ENCODE data around the gene DENND1A. TPM values are rescaled to one million over a fixed set of nuclear protein-coding genes. Genes with fewer than 3 reads are reported as not detected.

The DENND1A gene
- total and polyA plus RNA-seq, 12 donors, result 7.3 to 36.7 (median 19.6) TPM

GRCh38 chr9:123416176-123416575 lies 513.8 kb downstream of the DENND1A start:
- H3K27ac ChIP-seq, result no peak overlapping the region
- no peak overlapping the region for H3K4me3 ChIP-seq
- intact Hi-C loops (cut with DNase I), result no loop called here
- no peaks in the 10 kb centered on the region for H3K9me3 ChIP-seq (replicated peaks in 1 of 3)
- 76 to 91% (median 84%) methylated on average over 8 of the region's 8 CpGs for WGBS, 4 donors
- DNase-seq, result peak in 1 of 7 donors; percentile 5
- H3K27me3 ChIP-seq, result no peaks in the 10 kb centered on the region
- no peaks in the 10 kb centered on the region for H3K4me1 ChIP-seq (replicated peaks in 1 of 2)
- TF ChIP-seq POLR2A (IDR thresholded peaks at IDR 0.05), result no peak
- TF ChIP-seq, protein P1, sequence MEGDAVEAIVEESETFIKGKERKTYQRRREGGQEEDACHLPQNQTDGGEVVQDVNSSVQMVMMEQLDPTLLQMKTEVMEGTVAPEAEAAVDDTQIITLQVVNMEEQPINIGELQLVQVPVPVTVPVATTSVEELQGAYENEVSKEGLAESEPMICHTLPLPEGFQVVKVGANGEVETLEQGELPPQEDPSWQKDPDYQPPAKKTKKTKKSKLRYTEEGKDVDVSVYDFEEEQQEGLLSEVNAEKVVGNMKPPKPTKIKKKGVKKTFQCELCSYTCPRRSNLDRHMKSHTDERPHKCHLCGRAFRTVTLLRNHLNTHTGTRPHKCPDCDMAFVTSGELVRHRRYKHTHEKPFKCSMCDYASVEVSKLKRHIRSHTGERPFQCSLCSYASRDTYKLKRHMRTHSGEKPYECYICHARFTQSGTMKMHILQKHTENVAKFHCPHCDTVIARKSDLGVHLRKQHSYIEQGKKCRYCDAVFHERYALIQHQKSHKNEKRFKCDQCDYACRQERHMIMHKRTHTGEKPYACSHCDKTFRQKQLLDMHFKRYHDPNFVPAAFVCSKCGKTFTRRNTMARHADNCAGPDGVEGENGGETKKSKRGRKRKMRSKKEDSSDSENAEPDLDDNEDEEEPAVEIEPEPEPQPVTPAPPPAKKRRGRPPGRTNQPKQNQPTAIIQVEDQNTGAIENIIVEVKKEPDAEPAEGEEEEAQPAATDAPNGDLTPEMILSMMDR (IDR thresholded peaks at IDR 0.05), result no peak
- peaks cover 0 to 7% of the 10 kb centered on the region in 2 donors for H3K36me3 ChIP-seq (replicated peaks in 1 of 2)

DNA sequence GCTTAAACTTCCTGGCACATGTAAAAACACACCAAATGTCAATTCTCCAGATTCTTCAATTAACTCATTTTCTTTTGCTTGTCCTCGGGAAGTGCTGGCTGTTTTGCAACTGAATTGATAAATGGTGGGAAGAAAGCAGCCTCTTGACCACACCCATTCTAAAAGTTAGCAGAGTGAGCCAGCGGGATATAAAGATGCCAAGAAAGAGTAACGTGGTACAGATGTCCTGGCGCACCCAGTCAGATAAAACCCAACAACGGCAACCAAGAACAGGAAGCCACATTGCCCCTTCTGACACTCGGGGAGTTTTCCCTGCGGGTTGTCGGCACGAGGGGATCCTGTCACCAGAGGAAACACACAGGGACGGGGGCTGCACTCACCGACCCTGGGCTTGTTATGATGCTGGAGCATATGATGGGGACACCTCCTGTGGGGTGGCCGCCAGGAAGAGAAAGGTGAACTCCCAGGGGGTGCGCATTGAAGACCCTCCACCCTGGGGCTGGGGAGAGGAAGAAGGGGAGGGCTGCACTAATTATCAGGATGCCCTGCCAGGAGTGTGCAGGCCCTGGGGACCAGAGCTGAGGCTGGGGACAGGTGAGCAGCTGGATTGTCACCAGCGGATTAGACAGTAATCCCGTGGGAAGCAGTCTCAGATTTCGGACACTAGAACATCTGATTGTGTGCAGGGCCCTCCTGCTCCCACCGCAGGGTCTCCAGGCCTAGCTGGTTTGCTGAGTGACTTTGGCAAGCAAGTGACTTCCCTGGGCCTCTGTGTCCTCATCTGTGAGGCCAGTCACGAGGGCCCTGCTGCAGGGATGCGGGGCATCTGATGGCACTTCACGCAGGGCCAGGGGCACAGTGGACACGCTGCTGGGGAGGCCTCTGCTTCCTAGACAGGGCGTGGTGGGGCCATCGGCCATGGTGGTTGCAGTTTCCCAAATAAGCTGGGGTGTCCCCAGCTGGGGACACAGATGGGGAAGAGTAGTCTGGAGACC lies 514.7 kb downstream of the DENND1A start:
- peaks cover 0 to 7% of the 10 kb centered on the region in 2 donors for H3K36me3 ChIP-seq (replicated peaks in 1 of 2)
- H3K4me1 ChIP-seq (replicated peaks in 1 of 2), result no peaks in the 10 kb centered on the region
- intact Hi-C loops (cut with DNase I), result no loop called here
- no peak overlapping the region for H3K27ac ChIP-seq
- DNase-seq, result no peak
- H3K27me3 ChIP-seq, result no peaks in the 10 kb centered on the region
- no peak overlapping the region for H3K4me3 ChIP-seq
- 87 to 92% (median 90%) methylated on average over 18 to 23 of the region's 23 CpGs for WGBS, 4 donors
- no peaks in the 10 kb centered on the region for H3K9me3 ChIP-seq (replicated peaks in 1 of 3)
- no peak for TF ChIP-seq POLR2A (IDR thresholded peaks at IDR 0.05)
- TF ChIP-seq, protein P1 (IDR thresholded peaks at IDR 0.05), result no peak

- no peaks in the 10 kb centered on the region for H3K4me1 ChIP-seq (replicated peaks in 1 of 2)
- H3K27me3 ChIP-seq, result no peaks in the 10 kb centered on the region
- no peaks in the 10 kb centered on the region for H3K36me3 ChIP-seq (replicated peaks in 1 of 2)
- no peak for DNase-seq
- intact Hi-C loops (cut with DNase I), result no loop called here
- H3K27ac ChIP-seq, result no peak overlapping the region
- no peak overlapping the region for H3K4me3 ChIP-seq
- no peaks in the 10 kb centered on the region for H3K9me3 ChIP-seq (replicated peaks in 1 of 3)
- WGBS, 4 donors, result 87 to 98% (median 95%) methylated on average over 7 of the region's 7 CpGs
- TF ChIP-seq, protein P1 (IDR thresholded peaks at IDR 0.05), result no peak
- no peak for TF ChIP-seq POLR2A (IDR thresholded peaks at IDR 0.05)
Observed at GRCh38 chr9:123414204-123414603, 515.7 kb downstream of the DENND1A start.

GRCh38 chr9:123412171-123412820 lies 517.6 kb downstream of the DENND1A start:
- TF ChIP-seq, protein P1 (IDR thresholded peaks at IDR 0.05), result no peak
- no peak for TF ChIP-seq POLR2A (IDR thresholded peaks at IDR 0.05)
- no peak overlapping the region for H3K27ac ChIP-seq
- intact Hi-C loops (cut with DNase I), result no loop called here
- DNase-seq, result no peak
- WGBS, 4 donors, result 88 to 91% (median 89%) methylated on average over 9 to 18 of the region's 18 CpGs
- H3K27me3 ChIP-seq, result no peaks in the 10 kb centered on the region
- H3K36me3 ChIP-seq (replicated peaks in 1 of 2), result no peaks in the 10 kb centered on the region
- H3K4me1 ChIP-seq (replicated peaks in 1 of 2), result no peaks in the 10 kb centered on the region
- H3K9me3 ChIP-seq (replicated peaks in 1 of 3), result no peaks in the 10 kb centered on the region
- no peak overlapping the region for H3K4me3 ChIP-seq

Measured in adrenal gland (tissue), 12 donors.